Measurements from ENCODE around the gene ZFAND3.

Gene ZFAND3

GRCh38 chr6:38141716-38142115 lies 322.2 kb downstream of the ZFAND3 start:
- no peak for DNase-seq

- DNase-seq, result no peak
Observed at GRCh38 chr6:38142178-38142902, 322.8 kb downstream of the ZFAND3 start.

- peak in 1 of 2 experiments; percentile 63 for DNase-seq
Observed at GRCh38 chr6:38143191-38144150, 323.9 kb downstream of the ZFAND3 start.

GRCh38 chr6:38144365-38144945 lies 324.9 kb downstream of the ZFAND3 start:
- no peak for DNase-seq

GRCh38 chr6:38146021-38146733 lies 326.6 kb downstream of the ZFAND3 start:
- no peak for DNase-seq

GRCh38 chr6:38146734-38147027 lies 327.2 kb downstream of the ZFAND3 start:
- no peak for DNase-seq

GRCh38 chr6:38148606-38149005 lies 329.1 kb downstream of the ZFAND3 start:
- DNase-seq, result no peak

GRCh38 chr6:38149531-38149930 lies 330.0 kb downstream of the ZFAND3 start:
- peak; percentile 74 to 86 for DNase-seq

GRCh38 chr6:38150021-38150420 lies 330.5 kb downstream of the ZFAND3 start:
- no peak for DNase-seq

- DNase-seq, result no peak
Observed at GRCh38 chr6:38150681-38151296, 331.3 kb downstream of the ZFAND3 start.

- no peak for DNase-seq
Observed at GRCh38 chr6:38151580-38152500, 332.3 kb downstream of the ZFAND3 start.

- peak in 1 of 2 experiments; percentile 32 for DNase-seq
Observed at GRCh38 chr6:38152620-38153019, 333.1 kb downstream of the ZFAND3 start.

GRCh38 chr6:38153076-38153797 lies 333.7 kb downstream of the ZFAND3 start:
- DNase-seq, result no peak

- no peak for DNase-seq
Observed at GRCh38 chr6:38153798-38154345, 334.3 kb downstream of the ZFAND3 start.

GRCh38 chr6:38154731-38155130 lies 335.2 kb downstream of the ZFAND3 start:
- DNase-seq, result no peak

GRCh38 chr6:38155144-38155543 lies 335.6 kb downstream of the ZFAND3 start:
- DNase-seq, result no peak

GRCh38 chr6:38155621-38156204 lies 336.2 kb downstream of the ZFAND3 start:
- DNase-seq, result no peak

- DNase-seq, result no peak
Observed at GRCh38 chr6:38156818-38157565, 337.5 kb downstream of the ZFAND3 start.

- no peak for DNase-seq
Observed at GRCh38 chr6:38157905-38158304, 338.4 kb downstream of the ZFAND3 start.

Data from NCI-H2081 (cell line).